ENCODE data around the gene PTOV1.
A peak's percentile ranks its signal among the peaks of the same experiment; 100 is the strongest.

PTOV1 gene

DNA sequence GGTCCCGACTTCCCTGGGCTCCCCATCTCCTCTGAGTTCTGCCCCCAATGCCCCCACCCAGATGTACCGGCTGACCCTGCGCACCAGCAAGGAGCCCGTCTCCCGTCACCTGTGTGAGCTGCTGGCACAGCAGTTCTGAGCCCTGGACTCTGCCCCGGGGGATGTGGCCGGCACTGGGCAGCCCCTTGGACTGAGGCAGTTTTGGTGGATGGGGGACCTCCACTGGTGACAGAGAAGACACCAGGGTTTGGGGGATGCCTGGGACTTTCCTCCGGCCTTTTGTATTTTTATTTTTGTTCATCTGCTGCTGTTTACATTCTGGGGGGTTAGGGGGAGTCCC lies 44.4 kb upstream of the PTOV1 start:
- H3K9me3 ChIP-seq (ENCODE audit: control extremely low read depth in 1 of 5, control insufficient read depth in 4 of 5, insufficient read depth in 2 of 5, low read depth in 1 of 5, low read length in 4 of 5) = no peaks in the 10 kb centered on the region
- POLR2A ChIA-PET = no interaction called here
- H3K27me3 ChIP-seq (replicated peaks in 2 of 5; ENCODE audit: control insufficient read depth in 4 of 5, insufficient read depth in 5 of 5, low read length in 4 of 5) = no peaks in the 10 kb centered on the region
- H3K36me3 ChIP-seq (ENCODE audit: control insufficient read depth in 4 of 4, insufficient read depth in 4 of 4, low read length in 3 of 4) = peaks cover 0 to 44% (median 35%) of the 10 kb centered on the region in 4 experiments
- H3K4me1 ChIP-seq (ENCODE audit: control extremely low read depth in 1 of 4, control insufficient read depth in 4 of 4, insufficient read depth in 4 of 4, low read length in 3 of 4) = peaks cover 6 to 34% (median 27%) of the 10 kb centered on the region in 4 experiments
- WGBS (ENCODE audit: insufficient coverage) = 100% methylated on average over 6 of the region's 8 CpGs
- CTCF ChIA-PET = no interaction called here
- peak overlapping the region in 1 of 2 experiments; percentile 18 for H3K27ac ChIP-seq (ENCODE audit: insufficient read depth in 1 of 2, low read depth in 1 of 2, low read length in 2 of 2, poor library complexity in 1 of 2, severe bottlenecking in 2 of 2)
- DNase-seq = no peak
- H3K4me3 ChIP-seq (ENCODE audit: control insufficient read depth in 1 of 7, extremely low read depth in 1 of 7, insufficient read depth in 4 of 7, low read depth in 2 of 7, low read length in 6 of 7) = no peak overlapping the region

DNA sequence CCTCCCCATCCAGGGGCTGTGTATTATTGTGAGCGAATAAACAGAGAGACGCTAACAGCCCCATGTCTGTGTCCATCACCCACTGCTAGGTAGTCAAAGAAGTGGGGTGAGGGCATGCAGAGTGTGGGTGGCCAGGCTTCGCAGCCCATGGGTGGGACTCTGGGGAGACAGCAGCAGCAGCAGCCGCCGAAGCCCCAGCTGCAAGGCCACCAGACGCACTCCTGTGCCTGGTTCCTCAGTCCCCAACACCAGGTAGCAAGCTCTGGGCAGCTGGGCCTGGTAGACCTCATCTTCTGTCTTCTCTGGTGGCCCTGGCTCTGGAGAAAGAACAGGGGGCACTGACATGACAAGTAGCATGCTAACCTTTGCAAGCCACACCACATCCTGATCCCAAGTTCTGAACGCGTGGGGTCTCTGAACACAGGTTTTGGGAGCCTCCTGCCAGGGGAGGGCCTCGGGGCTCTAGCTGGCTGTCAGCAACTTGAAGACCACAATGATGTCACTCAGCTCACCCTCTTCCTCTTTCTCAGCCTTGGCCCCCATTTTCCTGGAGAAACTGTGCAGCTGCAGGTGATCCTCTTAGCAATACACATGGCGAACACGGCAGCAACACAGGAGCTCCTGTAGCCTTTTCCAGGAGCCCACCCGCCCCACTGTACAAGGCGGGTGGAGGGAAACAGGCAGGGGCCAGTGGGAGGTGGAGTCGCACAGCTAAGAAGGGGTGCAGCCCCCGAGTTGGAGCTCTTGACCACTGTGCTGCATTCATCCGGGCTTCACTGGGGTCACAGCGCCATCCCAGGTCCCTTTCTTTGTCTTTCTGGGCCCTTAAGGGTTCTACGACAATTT lies 43.7 kb upstream of the PTOV1 start:
- 54% methylated on average over 13 of the region's 18 CpGs for WGBS (ENCODE audit: insufficient coverage)
- H3K4me1 ChIP-seq (ENCODE audit: control extremely low read depth in 1 of 4, control insufficient read depth in 4 of 4, insufficient read depth in 4 of 4, low read length in 3 of 4) = peaks cover 6 to 36% (median 28%) of the 10 kb centered on the region in 4 experiments
- POLR2A ChIA-PET = no interaction called here
- H3K27ac ChIP-seq (ENCODE audit: insufficient read depth in 1 of 2, low read depth in 1 of 2, low read length in 2 of 2, poor library complexity in 1 of 2, severe bottlenecking in 2 of 2) = peak overlapping the region; percentile 18 to 25
- CTCF ChIA-PET = interaction anchor here (0.9 to 1.0 kb wide), 3 partner anchors 21 to 41 kb away, joined by 3 read pairs; no protein-coding TSS in a partner anchor
- no peaks in the 10 kb centered on the region for H3K9me3 ChIP-seq (ENCODE audit: control extremely low read depth in 1 of 5, control insufficient read depth in 4 of 5, insufficient read depth in 2 of 5, low read depth in 1 of 5, low read length in 4 of 5)
- no peaks in the 10 kb centered on the region for H3K27me3 ChIP-seq (replicated peaks in 2 of 5; ENCODE audit: control insufficient read depth in 4 of 5, insufficient read depth in 5 of 5, low read length in 4 of 5)
- H3K36me3 ChIP-seq (ENCODE audit: control insufficient read depth in 4 of 4, insufficient read depth in 4 of 4, low read length in 3 of 4) = peaks cover 0 to 38% (median 32%) of the 10 kb centered on the region in 4 experiments
- H3K4me3 ChIP-seq (ENCODE audit: control insufficient read depth in 1 of 7, extremely low read depth in 1 of 7, insufficient read depth in 4 of 7, low read depth in 2 of 7, low read length in 6 of 7) = peak overlapping the region in 1 of 7 experiments; percentile 23
- DNase-seq = peak; percentile 81 to 90 (median 87)

DNA sequence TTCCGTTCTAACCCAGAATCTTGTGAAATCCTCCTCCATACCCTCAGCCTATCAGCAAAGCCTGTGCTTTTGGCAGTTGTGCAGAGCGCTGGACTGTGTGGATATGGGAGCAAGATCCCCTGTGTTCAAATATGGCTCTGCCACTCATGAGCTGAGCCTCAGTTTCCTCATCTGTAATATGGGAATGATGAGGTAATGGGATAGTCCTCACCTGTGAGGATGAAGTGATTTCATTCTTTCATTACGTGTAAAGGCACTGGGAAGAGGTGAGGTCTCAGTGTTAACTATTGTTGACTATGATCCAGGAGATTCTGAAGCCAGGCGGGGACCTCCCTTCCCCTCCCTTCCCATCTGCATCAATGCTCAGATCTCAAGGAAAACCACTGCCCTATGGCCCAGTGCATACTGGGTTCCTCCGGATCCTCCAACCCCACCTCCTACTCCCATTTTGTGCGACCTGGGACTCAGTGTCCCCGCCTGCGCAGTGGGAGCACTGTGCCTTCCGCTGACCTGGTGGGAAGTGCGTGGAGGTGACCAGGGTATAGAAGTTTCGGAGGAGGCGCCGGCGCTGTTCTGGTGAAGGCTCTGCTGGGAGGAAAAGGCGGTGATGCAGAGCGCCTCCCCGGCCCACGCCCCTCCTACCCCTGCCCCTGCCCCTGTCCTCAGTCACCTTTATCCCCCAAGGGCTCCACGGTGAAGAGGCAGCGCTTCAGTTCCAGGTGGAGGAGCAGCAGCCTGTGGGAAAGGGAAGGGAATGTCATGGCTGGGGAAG lies 42.9 kb upstream of the PTOV1 start:
- peak overlapping the region in 1 of 2 experiments; percentile 18 for H3K27ac ChIP-seq (ENCODE audit: insufficient read depth in 1 of 2, low read depth in 1 of 2, low read length in 2 of 2, poor library complexity in 1 of 2, severe bottlenecking in 2 of 2)
- ChIA-PET CTCF (interaction anchor here (0.9 to 1.0 kb wide), 3 partner anchors 22 to 40 kb away, joined by 3 read pairs; no protein-coding TSS in a partner anchor), POLR2A (no interaction called here)
- DNase-seq = no peak
- peak overlapping the region in 2 of 7 experiments; percentile 75 to 89 for H3K4me3 ChIP-seq (ENCODE audit: control insufficient read depth in 1 of 7, extremely low read depth in 1 of 7, insufficient read depth in 4 of 7, low read depth in 2 of 7, low read length in 6 of 7)
- no peaks in the 10 kb centered on the region for H3K9me3 ChIP-seq (ENCODE audit: control extremely low read depth in 1 of 5, control insufficient read depth in 4 of 5, insufficient read depth in 2 of 5, low read depth in 1 of 5, low read length in 4 of 5)
- no peaks in the 10 kb centered on the region for H3K27me3 ChIP-seq (replicated peaks in 2 of 5; ENCODE audit: control insufficient read depth in 4 of 5, insufficient read depth in 5 of 5, low read length in 4 of 5)
- H3K36me3 ChIP-seq (ENCODE audit: control insufficient read depth in 4 of 4, insufficient read depth in 4 of 4, low read length in 3 of 4) = peaks cover 0 to 30% (median 25%) of the 10 kb centered on the region in 4 experiments
- WGBS (ENCODE audit: insufficient coverage) = 88% methylated on average over 13 of the region's 20 CpGs
- H3K4me1 ChIP-seq (ENCODE audit: control extremely low read depth in 1 of 4, control insufficient read depth in 4 of 4, insufficient read depth in 4 of 4, low read length in 3 of 4) = peaks cover 6 to 45% (median 36%) of the 10 kb centered on the region in 4 experiments

DNA sequence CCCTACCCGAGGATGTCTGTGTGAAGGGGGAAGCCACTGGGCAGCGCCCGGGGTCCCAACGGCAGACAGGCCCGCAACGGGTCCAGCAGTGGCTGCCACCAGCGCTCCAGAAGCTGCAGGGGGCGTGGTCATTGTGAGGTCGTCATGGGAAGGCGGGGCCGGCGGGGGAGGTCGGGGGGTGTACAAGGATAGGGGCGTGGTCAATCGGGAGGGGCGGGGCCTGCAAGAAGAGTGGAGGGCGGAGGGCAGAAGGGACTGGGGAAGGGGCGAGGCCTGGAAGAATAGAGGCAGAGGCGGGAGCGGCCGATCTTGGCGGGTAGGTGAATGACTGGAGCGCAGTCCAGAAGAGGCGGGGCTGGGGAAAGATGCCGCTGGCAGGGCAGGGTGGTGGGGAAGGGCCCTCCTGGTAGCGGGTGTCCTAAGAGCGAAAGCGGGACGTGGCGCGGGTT lies 42.2 kb upstream of the PTOV1 start:
- POLR2A ChIA-PET = no interaction called here

DNA sequence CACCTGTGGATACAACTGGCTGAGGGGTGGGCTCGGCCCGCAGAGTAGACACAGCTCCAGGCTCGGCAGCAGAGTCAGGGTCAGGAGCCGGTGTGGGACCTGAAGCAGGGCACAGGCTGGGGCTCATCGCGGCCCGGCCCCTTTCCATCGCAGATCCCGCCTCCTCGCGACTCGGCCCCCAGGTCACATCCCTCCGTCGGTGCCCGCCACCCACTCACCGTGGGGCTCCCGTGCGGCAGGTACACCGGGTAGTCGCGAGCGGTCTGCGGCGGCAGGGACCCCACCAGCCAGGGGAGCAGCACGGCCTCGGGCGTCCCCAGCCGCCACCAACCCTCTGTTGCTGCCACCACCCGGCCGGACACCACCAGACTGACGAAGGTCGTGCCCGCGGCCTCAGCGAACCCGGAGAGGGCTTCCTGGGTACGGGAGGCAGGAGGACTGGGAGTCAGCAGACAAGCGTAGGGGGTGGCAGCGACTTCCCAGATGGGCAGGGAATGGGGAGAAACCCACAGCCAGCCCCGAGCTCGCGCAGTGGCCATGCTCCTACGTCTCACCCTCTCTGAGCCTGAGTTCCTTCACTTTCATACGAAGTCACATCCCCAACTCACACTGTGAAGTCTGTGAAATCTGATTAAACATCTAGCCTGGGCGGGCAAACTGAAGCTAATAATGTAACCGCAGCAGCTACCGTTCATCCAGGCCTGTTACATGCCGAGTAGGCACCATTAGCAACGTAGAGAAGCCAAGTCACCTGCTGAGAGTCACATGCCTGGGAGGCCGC lies 41.6 kb upstream of the PTOV1 start:
- WGBS (ENCODE audit: insufficient coverage) = 13% methylated on average over 44 of the region's 50 CpGs
- DNase-seq = peak in 2 of 3 donors; percentile 33 to 54

More for the DNA sequence above, 42.2 kb upstream of the PTOV1 start:
- peak overlapping the region in 6 of 7 experiments; percentile 27 to 89 (median 75) for H3K4me3 ChIP-seq (ENCODE audit: control insufficient read depth in 1 of 7, extremely low read depth in 1 of 7, insufficient read depth in 4 of 7, low read depth in 2 of 7, low read length in 6 of 7)
- CTCF ChIA-PET = no interaction called here
- H3K36me3 ChIP-seq (ENCODE audit: control insufficient read depth in 4 of 4, insufficient read depth in 4 of 4, low read length in 3 of 4) = peaks cover 0 to 23% (median 19%) of the 10 kb centered on the region in 4 experiments
- H3K27ac ChIP-seq (ENCODE audit: insufficient read depth in 1 of 2, low read depth in 1 of 2, low read length in 2 of 2, poor library complexity in 1 of 2, severe bottlenecking in 2 of 2) = no peak overlapping the region
- WGBS (ENCODE audit: insufficient coverage) = 0% methylated on average over 16 of the region's 31 CpGs
- H3K9me3 ChIP-seq (ENCODE audit: control extremely low read depth in 1 of 5, control insufficient read depth in 4 of 5, insufficient read depth in 2 of 5, low read depth in 1 of 5, low read length in 4 of 5) = no peaks in the 10 kb centered on the region
- no peaks in the 10 kb centered on the region for H3K27me3 ChIP-seq (replicated peaks in 2 of 5; ENCODE audit: control insufficient read depth in 4 of 5, insufficient read depth in 5 of 5, low read length in 4 of 5)
- H3K4me1 ChIP-seq (ENCODE audit: control extremely low read depth in 1 of 4, control insufficient read depth in 4 of 4, insufficient read depth in 4 of 4, low read length in 3 of 4) = peaks cover 6 to 45% (median 36%) of the 10 kb centered on the region in 4 experiments
- peak; percentile 89 to 94 (median 93) for DNase-seq

DNA sequence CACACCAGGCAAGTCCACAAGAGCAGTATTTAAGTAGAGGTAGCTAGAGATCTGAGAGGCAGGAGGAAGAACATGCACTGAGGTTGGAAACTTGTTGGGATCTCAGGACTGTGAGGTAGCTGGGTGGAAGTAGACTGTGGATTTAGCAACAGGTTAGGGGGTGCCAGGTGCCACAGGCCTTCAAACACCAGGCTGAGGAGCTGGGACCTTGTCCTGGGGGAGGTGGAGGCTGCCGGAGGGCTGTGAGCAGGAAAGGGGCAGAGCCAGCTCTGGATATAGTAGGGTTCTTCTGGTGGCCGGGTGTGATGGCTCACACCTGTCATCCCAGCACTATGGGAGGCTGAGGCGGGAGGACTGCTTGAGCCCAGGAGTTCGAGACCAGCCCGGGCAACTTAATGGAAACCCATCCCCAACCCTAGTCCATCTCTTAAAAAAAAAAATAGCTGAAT lies 41.0 kb upstream of the PTOV1 start:
- H3K4me1 ChIP-seq (ENCODE audit: control extremely low read depth in 1 of 4, control insufficient read depth in 4 of 4, insufficient read depth in 4 of 4, low read length in 3 of 4) = peaks cover 9 to 51% (median 38%) of the 10 kb centered on the region in 4 experiments
- H3K27ac ChIP-seq (ENCODE audit: insufficient read depth in 1 of 2, low read depth in 1 of 2, low read length in 2 of 2, poor library complexity in 1 of 2, severe bottlenecking in 2 of 2) = no peak overlapping the region
- no peaks in the 10 kb centered on the region for H3K9me3 ChIP-seq (ENCODE audit: control extremely low read depth in 1 of 5, control insufficient read depth in 4 of 5, insufficient read depth in 2 of 5, low read depth in 1 of 5, low read length in 4 of 5)
- ChIA-PET CTCF (interaction anchor here (0.6 to 3.5 kb wide), 5 partner anchors 35 to 125 kb away, joined by 3 to 8 read pairs (median 4); partner anchors contain the start of gene PTOV1), POLR2A (no interaction called here)
- no peak for DNase-seq
- 90% methylated on average over 5 of the region's 5 CpGs for WGBS (ENCODE audit: insufficient coverage)
- H3K36me3 ChIP-seq (ENCODE audit: control insufficient read depth in 4 of 4, insufficient read depth in 4 of 4, low read length in 3 of 4) = peaks cover 0 to 17% (median 12%) of the 10 kb centered on the region in 4 experiments
- H3K27me3 ChIP-seq (replicated peaks in 2 of 5; ENCODE audit: control insufficient read depth in 4 of 5, insufficient read depth in 5 of 5, low read length in 4 of 5) = no peaks in the 10 kb centered on the region
- peak overlapping the region in 4 of 7 experiments; percentile 65 to 89 (median 78) for H3K4me3 ChIP-seq (ENCODE audit: control insufficient read depth in 1 of 7, extremely low read depth in 1 of 7, insufficient read depth in 4 of 7, low read depth in 2 of 7, low read length in 6 of 7)

More for the DNA sequence above, 41.6 kb upstream of the PTOV1 start:
- CTCF ChIA-PET = interaction anchor here (1.2 to 3.5 kb wide), 3 partner anchors 35 to 66 kb away, joined by 3 to 8 read pairs (median 4); partner anchors contain the start of gene PTOV1
- POLR2A ChIA-PET = no interaction called here
- H3K4me1 ChIP-seq (ENCODE audit: control extremely low read depth in 1 of 4, control insufficient read depth in 4 of 4, insufficient read depth in 4 of 4, low read length in 3 of 4) = peaks cover 9 to 51% (median 38%) of the 10 kb centered on the region in 4 experiments
- no peaks in the 10 kb centered on the region for H3K27me3 ChIP-seq (replicated peaks in 2 of 5; ENCODE audit: control insufficient read depth in 4 of 5, insufficient read depth in 5 of 5, low read length in 4 of 5)
- H3K27ac ChIP-seq (ENCODE audit: insufficient read depth in 1 of 2, low read depth in 1 of 2, low read length in 2 of 2, poor library complexity in 1 of 2, severe bottlenecking in 2 of 2) = no peak overlapping the region
- H3K9me3 ChIP-seq (ENCODE audit: control extremely low read depth in 1 of 5, control insufficient read depth in 4 of 5, insufficient read depth in 2 of 5, low read depth in 1 of 5, low read length in 4 of 5) = no peaks in the 10 kb centered on the region
- peaks cover 0 to 22% (median 18%) of the 10 kb centered on the region in 4 experiments for H3K36me3 ChIP-seq (ENCODE audit: control insufficient read depth in 4 of 4, insufficient read depth in 4 of 4, low read length in 3 of 4)
- H3K4me3 ChIP-seq (ENCODE audit: control insufficient read depth in 1 of 7, extremely low read depth in 1 of 7, insufficient read depth in 4 of 7, low read depth in 2 of 7, low read length in 6 of 7) = peak overlapping the region in 6 of 7 experiments; percentile 27 to 89 (median 75)

All from common myeloid progenitor, CD34-positive (primary cell).